ENCODE measurements around the gene UBALD2.
"Not testable (repeated sequence)": the region's sequence is repeated elsewhere in the genome, so short reads cannot be mapped to it uniquely, and the experiment has no call there.

Gene UBALD2

DNA sequence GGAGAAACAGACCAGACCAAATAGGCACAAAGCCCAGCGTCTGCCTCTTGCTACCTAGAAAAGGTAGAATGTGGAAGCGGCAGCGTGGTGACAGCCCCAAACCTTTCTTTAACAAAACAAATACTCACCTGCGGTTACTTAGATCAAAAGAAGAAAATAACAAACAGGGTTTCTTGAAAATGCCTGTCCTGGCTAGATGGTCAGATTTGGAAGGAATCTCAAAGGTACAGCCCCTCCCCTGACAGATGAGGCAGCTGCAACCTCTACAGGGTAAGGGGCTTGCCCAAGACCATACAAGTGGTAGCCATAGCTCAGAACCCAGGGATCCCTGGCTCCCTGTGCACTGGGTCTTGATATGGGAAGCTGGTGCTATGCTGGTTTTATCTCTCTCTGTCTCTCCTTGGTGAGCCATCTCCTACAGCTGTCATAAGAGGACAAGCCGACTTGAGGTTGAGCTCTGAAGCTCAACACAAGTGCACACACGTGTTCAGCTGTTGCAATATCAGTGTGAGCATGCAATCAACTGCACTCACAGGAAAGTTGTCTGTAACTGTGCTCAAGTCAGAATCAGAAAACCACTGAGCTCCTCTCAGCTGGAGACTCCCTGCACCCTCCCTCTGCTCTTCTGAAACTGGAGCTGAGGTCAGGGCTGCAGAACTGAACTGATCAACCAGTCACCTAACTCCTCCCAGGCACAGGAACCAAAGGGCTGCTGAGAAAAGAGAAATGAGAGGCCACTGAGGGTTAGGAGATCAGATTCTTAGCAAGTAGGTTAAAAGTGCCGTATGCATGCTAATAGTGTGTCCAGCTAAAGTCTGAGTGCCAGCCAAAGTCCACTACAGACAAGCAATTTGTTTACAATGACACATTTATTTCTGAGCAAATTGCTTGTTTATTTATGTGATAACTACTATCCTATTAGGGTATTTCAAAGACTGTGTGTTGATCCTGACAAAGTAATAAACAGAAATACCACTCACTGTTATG lies 18.8 kb upstream of the UBALD2 start:
- peak; percentile 70 for DNase-seq (ENCODE audit: low read depth)

DNA sequence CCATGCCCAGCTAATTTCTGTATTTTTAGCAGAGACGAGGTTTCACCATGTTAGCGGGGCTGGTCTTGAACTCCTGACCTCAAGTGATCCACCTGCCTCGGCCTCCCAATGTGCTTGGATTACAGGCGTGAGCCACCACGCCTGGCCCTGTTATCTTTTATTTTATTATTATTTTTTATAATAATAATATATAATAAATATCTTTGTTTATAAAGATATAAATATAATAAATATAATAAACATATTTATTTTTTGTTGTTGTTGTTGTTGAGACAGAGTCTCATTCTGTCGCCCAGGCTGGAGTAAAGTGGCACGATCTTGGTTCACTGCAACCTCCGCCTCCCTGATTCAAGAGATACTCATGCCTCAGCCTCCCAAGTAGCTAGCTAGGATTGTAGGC lies 17.8 kb upstream of the UBALD2 start:
- DNase-seq (ENCODE audit: low read depth), result no peak

GRCh38 chr17:76248013-76248782 lies 16.9 kb upstream of the UBALD2 start:
- no peak for DNase-seq (ENCODE audit: low read depth)

GRCh38 chr17:76250141-76250540 lies 15.0 kb upstream of the UBALD2 start:
- DNase-seq (ENCODE audit: low read depth), result no peak

- no peak for DNase-seq (ENCODE audit: low read depth)
These were observed 13.6 kb upstream of the UBALD2 start for GRCh38 chr17:76251478-76252039.

- peak; percentile 92 for DNase-seq (ENCODE audit: low read depth)
These were observed 12.9 kb upstream of the UBALD2 start for GRCh38 chr17:76252040-76252954.

GRCh38 chr17:76252967-76253766 lies 12.0 kb upstream of the UBALD2 start:
- not testable (repeated sequence) for DNase-seq (ENCODE audit: low read depth)

GRCh38 chr17:76253841-76254240 lies 11.3 kb upstream of the UBALD2 start:
- no peak for DNase-seq (ENCODE audit: low read depth)

DNA sequence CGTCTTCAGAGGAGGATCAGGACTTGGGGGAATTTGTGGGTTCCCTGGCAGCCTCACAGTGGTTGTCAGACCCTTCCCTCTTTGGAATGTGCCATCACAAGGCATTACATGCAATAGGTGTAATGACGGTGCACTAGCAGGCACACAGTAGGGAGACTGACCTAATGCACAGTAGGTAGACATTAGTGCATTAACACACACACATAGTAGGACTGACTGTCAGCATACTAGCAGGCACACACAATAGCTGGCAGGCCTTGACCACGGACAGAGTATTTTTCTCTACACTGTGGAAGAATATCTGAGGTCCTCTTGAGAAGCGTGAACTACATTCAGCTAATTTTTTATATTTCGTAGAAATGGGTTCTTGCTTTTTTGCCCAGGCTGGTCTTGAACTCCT lies 10.9 kb upstream of the UBALD2 start:
- DNase-seq (ENCODE audit: low read depth), result no peak

GRCh38 chr17:76255801-76256429 lies 9.2 kb upstream of the UBALD2 start:
- no peak for DNase-seq (ENCODE audit: low read depth)

DNA sequence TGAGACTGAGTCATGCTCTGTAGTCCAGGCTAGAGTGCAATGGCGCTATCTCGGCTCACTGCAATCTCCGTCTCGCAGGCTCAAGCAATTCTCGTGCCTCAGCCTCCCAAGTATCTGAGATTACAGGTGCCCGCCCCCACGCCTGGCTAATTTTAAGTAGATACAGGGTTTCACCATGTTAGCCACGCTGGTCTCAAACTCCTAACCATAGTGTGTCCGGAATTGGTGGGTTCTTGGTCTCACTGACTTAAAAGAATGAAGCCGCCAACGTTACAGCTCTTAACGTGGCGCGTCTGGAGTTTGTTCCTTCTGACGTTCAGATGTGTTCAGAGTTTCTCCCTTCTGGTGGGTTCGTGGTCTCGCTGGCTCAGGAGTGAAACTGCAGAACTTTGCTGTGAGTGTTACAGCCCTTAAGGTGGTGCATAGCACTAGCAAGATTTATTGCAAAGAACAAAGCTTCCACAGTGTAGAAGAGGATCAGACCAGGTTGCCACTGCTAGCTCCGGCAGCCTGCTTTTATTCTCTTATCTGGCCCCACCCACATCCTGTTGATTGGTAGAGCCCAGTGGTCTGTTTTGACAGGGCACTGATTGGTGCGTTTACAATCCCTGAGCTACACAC lies 8.6 kb upstream of the UBALD2 start:
- DNase-seq (ENCODE audit: low read depth), result not testable (repeated sequence)

DNA sequence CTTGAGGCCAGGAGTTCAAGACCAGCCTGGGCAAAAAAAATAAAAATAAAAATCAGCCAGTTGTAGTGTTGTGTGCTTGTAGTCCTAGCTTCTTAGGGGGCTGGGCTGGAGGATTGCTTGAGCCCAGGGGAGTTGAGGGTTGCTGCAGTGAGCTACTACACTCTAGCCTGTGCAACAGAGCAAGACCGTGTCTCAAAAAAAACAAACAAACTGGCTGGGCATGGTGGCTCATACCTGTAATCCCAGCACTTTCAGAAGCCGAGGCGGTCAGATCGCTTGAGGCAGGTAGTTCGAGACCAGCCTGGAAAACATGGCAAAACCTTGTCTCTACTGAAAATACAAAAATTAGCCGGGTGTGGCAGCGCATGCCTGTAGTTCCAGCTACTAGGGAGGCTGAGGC lies 4.9 kb upstream of the UBALD2 start:
- DNase-seq (ENCODE audit: low read depth), result no peak

DNA sequence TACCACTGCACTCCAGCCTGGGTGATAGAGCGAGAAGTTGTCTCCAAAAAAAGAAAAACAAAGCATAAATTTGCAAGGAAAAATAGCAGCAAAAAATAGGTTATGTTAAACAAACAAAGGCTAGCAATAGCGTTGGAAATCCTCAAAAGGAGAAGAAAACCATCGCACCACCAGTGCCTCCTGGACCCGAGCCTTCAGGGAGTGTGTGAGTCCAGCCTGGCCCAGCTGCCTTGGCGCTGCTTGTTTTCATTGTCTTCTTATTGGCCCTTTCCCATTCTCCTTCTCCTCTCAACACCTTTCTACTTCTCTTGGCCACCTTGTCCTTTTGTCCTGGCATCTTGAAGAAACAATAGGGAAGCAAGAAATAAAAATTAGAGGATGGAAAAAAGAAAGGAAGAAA lies 4.5 kb upstream of the UBALD2 start:
- no peak for DNase-seq (ENCODE audit: low read depth)

DNA sequence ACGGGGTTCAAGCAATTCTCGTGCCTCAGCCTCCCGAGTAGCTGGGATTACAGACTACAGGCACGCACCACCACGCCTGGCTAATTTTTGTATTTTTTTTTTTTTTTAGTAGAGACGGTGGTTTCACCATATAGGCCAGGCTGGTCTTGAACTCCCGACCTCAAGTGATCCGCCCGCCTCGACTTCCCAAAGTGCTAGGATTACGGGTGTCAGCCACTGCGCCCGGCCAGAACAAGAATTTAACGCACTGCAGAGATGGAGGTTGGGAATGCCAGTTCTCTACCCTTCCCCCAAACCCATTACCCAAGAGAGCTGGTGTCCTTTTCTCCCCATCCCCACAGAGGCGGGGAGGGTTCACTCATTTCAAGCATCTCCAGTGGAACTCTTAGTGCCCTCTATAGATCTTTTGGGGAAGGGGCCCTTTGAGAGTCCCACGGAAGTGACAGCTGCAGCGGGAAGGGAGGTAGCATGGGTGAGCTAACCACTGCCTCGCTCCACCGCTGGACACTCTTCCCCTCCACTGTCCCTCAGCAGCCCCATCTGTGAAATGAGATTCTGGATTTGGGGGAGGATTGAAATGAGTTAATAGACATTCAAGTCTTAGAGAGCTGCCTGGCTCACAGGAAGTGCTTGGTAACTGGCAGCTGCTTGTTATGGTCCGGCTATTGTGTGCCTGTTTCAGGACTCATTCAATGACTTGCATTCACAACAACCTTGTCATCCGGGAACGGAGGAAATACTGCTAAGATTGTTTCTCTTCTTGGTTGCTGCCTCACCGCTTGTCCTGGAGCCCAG lies 3.5 kb upstream of the UBALD2 start:
- DNase-seq (ENCODE audit: low read depth), result peak; percentile 39

DNA sequence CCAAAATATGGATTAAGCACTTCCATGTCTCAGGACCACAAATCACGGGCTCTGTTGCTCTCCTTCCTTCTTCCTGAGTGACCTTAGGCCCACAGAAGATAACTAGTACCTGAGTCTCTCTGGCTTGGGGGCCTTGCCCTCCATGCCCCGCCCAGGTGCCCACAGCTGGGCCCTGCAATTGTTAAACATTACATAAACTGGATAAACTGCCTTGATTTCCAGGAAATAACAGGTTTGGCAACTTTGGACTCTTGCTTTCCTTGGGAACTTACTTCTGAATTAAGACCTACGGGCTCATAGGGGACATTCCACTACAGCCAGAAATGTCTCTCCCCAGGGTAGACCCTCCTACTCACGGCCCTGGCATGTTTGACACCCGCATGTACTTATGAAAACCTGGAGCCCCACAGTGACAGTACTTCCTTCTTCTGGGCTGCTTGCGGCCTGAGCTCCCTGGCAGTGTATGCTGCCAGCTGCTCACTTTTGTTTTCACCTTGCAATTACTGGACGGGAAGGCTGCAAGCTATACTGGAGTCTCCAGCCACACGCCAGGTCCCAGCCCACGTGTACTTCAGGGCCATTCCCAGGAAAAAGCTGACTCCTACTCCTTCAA lies 2.3 kb upstream of the UBALD2 start:
- DNase-seq (ENCODE audit: low read depth), result no peak

DNA sequence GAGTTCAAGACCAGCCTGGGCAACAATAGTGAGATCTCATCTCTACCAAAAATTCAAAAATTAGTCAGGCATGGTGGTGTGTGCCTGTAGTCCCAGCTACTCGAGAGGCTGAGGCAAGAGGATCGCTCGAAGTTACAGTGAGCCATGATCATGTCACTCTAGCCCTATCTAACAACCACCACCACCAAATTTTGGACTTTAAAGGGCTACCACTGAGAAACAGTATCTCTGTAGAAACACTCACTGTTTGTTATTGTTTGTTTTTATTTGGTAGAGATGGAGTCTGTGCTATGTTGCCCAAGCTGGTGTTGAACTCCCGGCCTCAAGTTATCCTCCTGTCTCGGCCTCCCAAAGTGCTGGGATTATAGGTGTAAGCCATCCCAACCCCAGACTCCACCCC lies 1.3 kb upstream of the UBALD2 start:
- no peak for DNase-seq (ENCODE audit: low read depth)

DNA sequence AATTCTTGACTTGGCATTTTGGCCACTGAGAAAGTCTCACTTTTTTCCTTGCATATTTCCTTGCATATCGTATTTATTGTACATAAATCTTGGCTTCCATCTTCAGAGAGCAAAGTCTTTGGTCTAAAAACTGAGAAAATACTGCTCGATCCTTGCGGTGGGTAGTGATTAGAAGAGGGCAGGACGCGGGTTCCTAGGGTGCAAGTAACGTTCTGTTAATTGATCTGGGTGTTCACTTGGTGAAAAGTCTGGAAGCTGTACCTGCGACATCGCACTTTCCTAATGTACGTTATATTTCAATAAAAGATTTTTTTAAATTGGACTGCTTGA lies 758 bp upstream of the UBALD2 start:
- no peak for DNase-seq (ENCODE audit: low read depth)

- peak; percentile 43 for DNase-seq (ENCODE audit: low read depth)
These were observed 586 bp downstream of the UBALD2 start for GRCh38 chr17:76265624-76266243.

All from iris pigment epithelial cell (primary cell).